Liver (tissue), 9 donors: Measurements from ENCODE around the gene FANCG. TPM values are rescaled to one million over a fixed set of nuclear protein-coding genes. Genes with fewer than 3 reads are reported as not detected.

Experiments used
- DNase-seq: peaks from one replicate; pipeline ENCODE4 v3.0.0-alpha.2; 2017; ENCODE audit warnings: low spot score
- H3K27ac ChIP-seq, 2 donors: one replicate each; pipeline ENCODE4 v1.7.0; 2013; ENCODE audit warnings: inconsistent platforms in 2 of 2, low read length in 2 of 2, control low read depth in 1 of 2, low read depth in 1 of 2, mild to moderate bottlenecking in 1 of 2
- H3K27me3 ChIP-seq, 4 donors: one replicate each; pipeline versions ENCODE4 v1.6.1 to v1.7.0; 2013; ENCODE audit warnings: low read length in 3 of 4, inconsistent platforms in 1 of 4, mild to moderate bottlenecking in 1 of 4, moderate library complexity in 1 of 4; ENCODE audit not compliant: control insufficient read depth in 4 of 4, insufficient read depth in 4 of 4
- H3K36me3 ChIP-seq, 4 donors: one replicate each; pipeline versions ENCODE4 v1.6.1 to v1.7.0; 2013; ENCODE audit warnings: low read length in 3 of 4, mild to moderate bottlenecking in 3 of 4, low read depth in 1 of 4, moderate library complexity in 1 of 4; ENCODE audit not compliant: control insufficient read depth in 4 of 4, insufficient read depth in 3 of 4
- H3K4me1 ChIP-seq, 4 donors: one replicate each; pipeline versions ENCODE4 v1.6.1 to v1.7.0; 2013; ENCODE audit warnings: low read length in 3 of 4, mild to moderate bottlenecking in 3 of 4, moderate library complexity in 1 of 4; ENCODE audit not compliant: control insufficient read depth in 4 of 4, insufficient read depth in 4 of 4
- H3K4me3 ChIP-seq, 3 donors: one replicate each; pipeline versions ENCODE4 v1.6.1 to v1.7.0; 2013; ENCODE audit warnings: low read length in 3 of 3, control low read depth in 1 of 3, low read depth in 1 of 3, mild to moderate bottlenecking in 1 of 3
- H3K9ac ChIP-seq, 2 donors: one replicate each; pipeline ENCODE4 v1.7.0; 2013; ENCODE audit warnings: low read length in 2 of 2, mild to moderate bottlenecking in 2 of 2, moderate library complexity in 2 of 2, control low read depth in 1 of 2, low read depth in 1 of 2
- H3K9me3 ChIP-seq, 4 donors: one replicate each; pipeline versions ENCODE4 v1.6.1 to v1.7.0; 2013; ENCODE audit warnings: low read length in 3 of 4; ENCODE audit not compliant: control insufficient read depth in 4 of 4
- ATF3 ChIP-seq: IDR thresholded peaks from 2 replicates; pipeline ENCODE4 v1.6.1; 2016; ENCODE audit warnings: antibody characterized with exemption
- EGR1 ChIP-seq, 2 donors: IDR thresholded peaks; 2 replicates each; pipeline ENCODE4 v1.6.1; 2016 to 2018; ENCODE audit warnings: antibody characterized with exemption in 2 of 2, low read depth in 2 of 2
- FOXA1 ChIP-seq: IDR thresholded peaks from 2 replicates; pipeline ENCODE4 v1.6.1; 2016; ENCODE audit warnings: antibody characterized with exemption
- FOXA2 ChIP-seq: IDR thresholded peaks from 2 replicates; pipeline ENCODE4 v1.6.1; 2016; ENCODE audit warnings: antibody characterized with exemption
- GABPA ChIP-seq, 2 donors: IDR thresholded peaks in 1 of 2; conservative IDR thresholded peaks in 1 of 2; 2 replicates each; pipeline ENCODE4 v1.6.1; 2016; ENCODE audit warnings: antibody characterized with exemption in 2 of 2, mild to moderate bottlenecking in 1 of 2, moderate library complexity in 1 of 2
- HNF4A ChIP-seq, 2 donors: conservative IDR thresholded peaks; 2 replicates each; pipeline ENCODE4 v1.6.1; 2016; ENCODE audit warnings: antibody characterized with exemption in 2 of 2, mild to moderate bottlenecking in 2 of 2
- HNF4G ChIP-seq: IDR thresholded peaks from 2 replicates; pipeline ENCODE4 v1.6.1; 2016; ENCODE audit warnings: antibody characterized with exemption
- JUND ChIP-seq, 2 donors: IDR thresholded peaks; 2 replicates each; pipeline ENCODE4 v1.6.1; 2016; ENCODE audit warnings: antibody characterized with exemption in 2 of 2
- MAX ChIP-seq: IDR thresholded peaks from 2 replicates; pipeline ENCODE4 v1.6.1; 2016; ENCODE audit warnings: antibody characterized with exemption
- NR2F2 ChIP-seq: IDR thresholded peaks from 2 replicates; pipeline ENCODE4 v1.6.1; 2016; ENCODE audit warnings: antibody characterized with exemption
- RAD21 ChIP-seq, 2 donors: IDR thresholded peaks; 2 replicates each; pipeline ENCODE4 v1.6.1; 2016; ENCODE audit warnings: antibody characterized with exemption in 2 of 2, mild to moderate bottlenecking in 2 of 2
- RXRA ChIP-seq, 2 donors: IDR thresholded peaks; 2 replicates each; pipeline ENCODE4 v1.6.1; 2017 to 2018; ENCODE audit warnings: antibody characterized with exemption in 2 of 2, mild to moderate bottlenecking in 1 of 2
- SP1 ChIP-seq: IDR thresholded peaks from 2 replicates; pipeline ENCODE4 v1.6.1; 2018; ENCODE audit warnings: antibody characterized with exemption, mild to moderate bottlenecking
- YY1 ChIP-seq: IDR thresholded peaks from 2 replicates; pipeline ENCODE4 v1.6.1; 2016; ENCODE audit warnings: antibody characterized with exemption, mild to moderate bottlenecking
- whole genome bisulfite sequencing: extraction: QIAGEN DNeasy Blood & Tissue Kit; methylation state at CpG from one replicate; pipeline ENCODE4 v1.1.7; 2013; 5-methylcytosine and 5-hydroxymethylcytosine counted together
- polyA plus RNA-seq, 2 donors: library from polyadenylated mRNA; stranded (reverse) in 1 of 2; unstranded in 1 of 2; fragments of 200-250 nt in 1 of 2; fragments of >200 nt in 1 of 2; fragmentation: Nextera tagmentation in 1 of 2; extraction: Ambion mirVana in 1 of 2; gene quantifications; one replicate each; pipeline versions ENCODE4 v1.2.1 to v1.2.3, GENCODE V29; 2013 to 2015
- total RNA-seq, 2 donors: library from RNA; depleted of rRNA; stranded (reverse); fragments of >200 nt; gene quantifications; one replicate each; pipeline ENCODE4 v1.2.3, GENCODE V29; 2014
- TF ChIP-seq, protein P1 (sequence below): IDR thresholded peaks from 2 replicates; pipeline ENCODE4 v1.6.1; 2016; ENCODE audit warnings: antibody characterized with exemption, mild to moderate bottlenecking
- TF ChIP-seq, protein P2 (sequence below): IDR thresholded peaks from 2 replicates; pipeline ENCODE4 v1.6.1; 2016; ENCODE audit warnings: antibody characterized with exemption
- donor health status: healthy.
- donor health status: healthy.
- donor health status: healthy.
- donor health status: healthy.
- donor health status: healthy.

Gene FANCG
- total RNA-seq = 10 to 100 TPM in 1 of 2 donors, 1 to 10 TPM in 1; 4.4 to 16.0 TPM
- polyA plus RNA-seq = 1 to 10 TPM; 1.7 to 3.5 TPM

DNA sequence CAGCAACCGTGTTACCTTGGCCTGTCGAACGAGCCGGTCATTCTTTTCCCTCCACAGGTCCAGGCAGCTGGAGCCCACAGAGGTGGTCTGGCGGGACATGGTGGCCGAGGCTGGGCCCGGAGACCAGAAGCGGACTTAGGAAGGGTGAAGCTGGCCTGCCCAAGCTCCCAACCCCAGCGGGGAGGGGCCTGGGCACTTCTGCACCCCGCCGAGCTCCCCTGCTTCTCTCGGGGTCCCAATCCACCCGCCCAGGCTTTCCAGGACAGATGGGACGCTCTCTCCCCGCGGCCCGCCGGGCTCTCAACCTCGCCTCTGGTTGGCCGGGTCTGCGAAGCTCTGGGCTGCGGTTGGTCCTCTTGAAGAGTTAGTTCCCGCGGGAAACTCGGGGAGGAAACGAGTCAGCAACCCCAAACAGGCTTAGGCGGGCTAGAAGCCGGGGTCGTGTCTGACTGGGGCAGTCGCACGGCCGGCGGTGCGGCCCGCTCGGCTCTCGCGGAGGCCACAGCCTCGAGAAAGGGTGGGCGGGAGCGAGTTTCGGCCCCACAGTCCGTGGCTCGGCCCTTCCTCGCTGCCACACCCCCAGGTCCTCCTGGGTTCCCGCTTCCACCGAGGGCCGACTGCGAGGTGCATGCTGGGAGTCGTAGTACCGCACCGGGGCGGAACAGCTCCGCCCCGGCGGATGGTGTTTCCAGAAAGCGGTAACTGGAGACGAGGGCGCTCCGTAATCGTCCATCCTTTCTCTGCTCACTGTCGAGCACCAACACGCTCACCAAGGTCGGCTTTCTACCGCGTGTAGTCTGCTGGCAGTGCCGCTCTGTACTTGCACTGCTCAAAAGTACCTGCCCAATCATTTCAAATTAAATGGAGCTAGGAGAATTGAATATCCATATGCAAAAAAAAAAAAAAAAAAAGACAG, at the start of gene FANCG:
FANCG (minus strand) TSS at position 517 of the 916 bp plus-strand sequence; CDS start at position 99, 418 bp downstream.
- TF ChIP-seq HNF4A (conservative IDR thresholded peaks at IDR 0.05) (peak in 1 of 2 donors; percentile 15), MAX (peak; percentile 80), NR2F2 (no peak), JUND (IDR thresholded peaks at IDR 0.05) (no peak), FOXA1 (no peak), EGR1 (IDR thresholded peaks at IDR 0.05; ENCODE audit: low read depth in 2 of 2) (no peak), RAD21 (IDR thresholded peaks at IDR 0.05) (no peak), ATF3 (no peak), GABPA (IDR thresholded peaks at IDR 0.05 in 1 of 2, conservative IDR thresholded peaks at IDR 0.05 in 1 of 2) (peak; percentile 68 to 87), FOXA2 (peak; percentile 9), YY1 (peak; percentile 88), HNF4G (no peak), RXRA (IDR thresholded peaks at IDR 0.05) (peak; percentile 20 to 38), SP1 (peak; percentile 53)
- TF ChIP-seq, protein P1, sequence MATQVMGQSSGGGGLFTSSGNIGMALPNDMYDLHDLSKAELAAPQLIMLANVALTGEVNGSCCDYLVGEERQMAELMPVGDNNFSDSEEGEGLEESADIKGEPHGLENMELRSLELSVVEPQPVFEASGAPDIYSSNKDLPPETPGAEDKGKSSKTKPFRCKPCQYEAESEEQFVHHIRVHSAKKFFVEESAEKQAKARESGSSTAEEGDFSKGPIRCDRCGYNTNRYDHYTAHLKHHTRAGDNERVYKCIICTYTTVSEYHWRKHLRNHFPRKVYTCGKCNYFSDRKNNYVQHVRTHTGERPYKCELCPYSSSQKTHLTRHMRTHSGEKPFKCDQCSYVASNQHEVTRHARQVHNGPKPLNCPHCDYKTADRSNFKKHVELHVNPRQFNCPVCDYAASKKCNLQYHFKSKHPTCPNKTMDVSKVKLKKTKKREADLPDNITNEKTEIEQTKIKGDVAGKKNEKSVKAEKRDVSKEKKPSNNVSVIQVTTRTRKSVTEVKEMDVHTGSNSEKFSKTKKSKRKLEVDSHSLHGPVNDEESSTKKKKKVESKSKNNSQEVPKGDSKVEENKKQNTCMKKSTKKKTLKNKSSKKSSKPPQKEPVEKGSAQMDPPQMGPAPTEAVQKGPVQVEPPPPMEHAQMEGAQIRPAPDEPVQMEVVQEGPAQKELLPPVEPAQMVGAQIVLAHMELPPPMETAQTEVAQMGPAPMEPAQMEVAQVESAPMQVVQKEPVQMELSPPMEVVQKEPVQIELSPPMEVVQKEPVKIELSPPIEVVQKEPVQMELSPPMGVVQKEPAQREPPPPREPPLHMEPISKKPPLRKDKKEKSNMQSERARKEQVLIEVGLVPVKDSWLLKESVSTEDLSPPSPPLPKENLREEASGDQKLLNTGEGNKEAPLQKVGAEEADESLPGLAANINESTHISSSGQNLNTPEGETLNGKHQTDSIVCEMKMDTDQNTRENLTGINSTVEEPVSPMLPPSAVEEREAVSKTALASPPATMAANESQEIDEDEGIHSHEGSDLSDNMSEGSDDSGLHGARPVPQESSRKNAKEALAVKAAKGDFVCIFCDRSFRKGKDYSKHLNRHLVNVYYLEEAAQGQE = peak; percentile 19
- TF ChIP-seq, protein P2, sequence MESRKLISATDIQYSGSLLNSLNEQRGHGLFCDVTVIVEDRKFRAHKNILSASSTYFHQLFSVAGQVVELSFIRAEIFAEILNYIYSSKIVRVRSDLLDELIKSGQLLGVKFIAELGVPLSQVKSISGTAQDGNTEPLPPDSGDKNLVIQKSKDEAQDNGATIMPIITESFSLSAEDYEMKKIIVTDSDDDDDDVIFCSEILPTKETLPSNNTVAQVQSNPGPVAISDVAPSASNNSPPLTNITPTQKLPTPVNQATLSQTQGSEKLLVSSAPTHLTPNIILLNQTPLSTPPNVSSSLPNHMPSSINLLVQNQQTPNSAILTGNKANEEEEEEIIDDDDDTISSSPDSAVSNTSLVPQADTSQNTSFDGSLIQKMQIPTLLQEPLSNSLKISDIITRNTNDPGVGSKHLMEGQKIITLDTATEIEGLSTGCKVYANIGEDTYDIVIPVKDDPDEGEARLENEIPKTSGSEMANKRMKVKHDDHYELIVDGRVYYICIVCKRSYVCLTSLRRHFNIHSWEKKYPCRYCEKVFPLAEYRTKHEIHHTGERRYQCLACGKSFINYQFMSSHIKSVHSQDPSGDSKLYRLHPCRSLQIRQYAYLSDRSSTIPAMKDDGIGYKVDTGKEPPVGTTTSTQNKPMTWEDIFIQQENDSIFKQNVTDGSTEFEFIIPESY = peak; percentile 79
- no peaks in the 10 kb centered on the region for H3K27me3 ChIP-seq
- peaks cover 0 to 5% (median 0%) of the 10 kb centered on the region in 4 donors for H3K36me3 ChIP-seq
- H3K4me3 ChIP-seq = peak within 1 kb of the TSS; percentile 88 to 95 (median 95)
- H3K4me1 ChIP-seq = peaks cover 2 to 17% (median 14%) of the 10 kb centered on the region in 4 donors
- WGBS = under 1% methylated on average over 67 of the region's 67 CpGs
- peak; percentile 86 for DNase-seq
- no peaks in the 10 kb centered on the region for H3K9me3 ChIP-seq
- peak within 1 kb of the TSS; percentile 4 to 8 for H3K9ac ChIP-seq
- peak within 1 kb of the TSS; percentile 32 to 75 for H3K27ac ChIP-seq
